Forelimb muscle (tissue), 1 donor: ENCODE results near the gene TGFA. TPM values are rescaled to one million over a fixed set of nuclear protein-coding genes. Genes with fewer than 3 reads are reported as not detected.

Experiments used
- DNase-seq: peaks from one replicate; pipeline ENCODE4 v3.0.0-alpha.2; 2013; ENCODE audit warnings: low read depth
- polyA plus RNA-seq: library from polyadenylated mRNA; unstranded; fragments of 120-200 nt; gene quantifications from one replicate; pipeline ENCODE4 v1.2.1, GENCODE V29; 2013; ENCODE audit not compliant: insufficient read length

The TGFA gene
- polyA plus RNA-seq, 1 donor = 0.85 TPM

GRCh38 chr2:70420143-70420542 is 133.5 kb downstream of the TGFA start:
- DNase-seq = no peak

DNA sequence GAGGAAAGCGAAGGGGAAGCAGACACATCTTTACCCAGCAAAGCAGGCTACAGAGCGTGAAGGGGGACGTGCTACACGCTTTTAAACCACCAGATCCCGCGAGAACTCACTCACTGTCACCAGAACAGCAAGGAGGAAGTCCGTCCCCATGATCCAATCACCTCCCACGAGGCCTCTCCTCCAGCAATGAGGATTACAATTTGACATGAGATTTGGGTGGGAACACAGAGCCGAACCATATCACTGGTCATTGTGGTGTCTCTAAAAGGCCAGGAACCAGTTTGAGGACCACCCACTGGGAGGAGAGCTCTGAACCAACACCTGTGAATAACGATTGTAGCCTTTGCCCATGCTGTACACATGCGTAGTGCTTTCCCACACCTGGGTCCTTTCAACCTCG is 135.1 kb downstream of the TGFA start:
- no peak for DNase-seq

GRCh38 chr2:70417011-70417410 is 136.6 kb downstream of the TGFA start:
- DNase-seq = no peak

- DNase-seq = no peak
Measured at GRCh38 chr2:70412294-70413070, 141.1 kb downstream of the TGFA start.

DNA sequence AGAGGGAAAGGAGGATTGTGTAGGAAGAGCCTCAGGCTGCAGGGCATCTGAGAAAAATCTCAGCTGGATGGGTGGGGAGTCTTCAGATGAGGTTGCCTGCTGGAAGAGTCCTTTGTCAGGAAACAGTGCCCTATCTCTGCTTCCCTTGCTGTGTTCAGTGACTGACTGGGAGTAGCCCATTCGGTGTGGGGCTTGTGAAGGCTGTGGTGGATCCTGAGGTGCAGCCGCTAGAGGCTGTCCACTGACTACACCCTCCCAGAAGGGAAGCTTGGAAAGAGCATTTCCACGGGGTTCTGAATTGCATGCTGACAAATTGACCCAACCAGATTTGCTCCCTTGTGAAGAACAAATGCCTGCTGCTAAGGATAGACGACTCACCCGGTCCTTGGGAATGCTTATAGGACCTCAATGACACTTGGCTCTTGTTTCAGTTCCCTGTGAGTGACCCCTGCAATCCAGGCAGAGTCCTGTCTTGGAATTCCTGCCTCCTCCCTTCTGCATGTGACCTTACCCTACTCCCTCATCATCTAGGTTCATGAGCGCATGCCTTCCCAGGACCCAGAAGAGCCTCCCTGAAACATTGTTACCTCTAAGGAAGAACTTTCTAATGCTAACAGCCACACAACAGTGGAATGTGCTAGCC is 142.0 kb downstream of the TGFA start:
- no peak for DNase-seq

DNA sequence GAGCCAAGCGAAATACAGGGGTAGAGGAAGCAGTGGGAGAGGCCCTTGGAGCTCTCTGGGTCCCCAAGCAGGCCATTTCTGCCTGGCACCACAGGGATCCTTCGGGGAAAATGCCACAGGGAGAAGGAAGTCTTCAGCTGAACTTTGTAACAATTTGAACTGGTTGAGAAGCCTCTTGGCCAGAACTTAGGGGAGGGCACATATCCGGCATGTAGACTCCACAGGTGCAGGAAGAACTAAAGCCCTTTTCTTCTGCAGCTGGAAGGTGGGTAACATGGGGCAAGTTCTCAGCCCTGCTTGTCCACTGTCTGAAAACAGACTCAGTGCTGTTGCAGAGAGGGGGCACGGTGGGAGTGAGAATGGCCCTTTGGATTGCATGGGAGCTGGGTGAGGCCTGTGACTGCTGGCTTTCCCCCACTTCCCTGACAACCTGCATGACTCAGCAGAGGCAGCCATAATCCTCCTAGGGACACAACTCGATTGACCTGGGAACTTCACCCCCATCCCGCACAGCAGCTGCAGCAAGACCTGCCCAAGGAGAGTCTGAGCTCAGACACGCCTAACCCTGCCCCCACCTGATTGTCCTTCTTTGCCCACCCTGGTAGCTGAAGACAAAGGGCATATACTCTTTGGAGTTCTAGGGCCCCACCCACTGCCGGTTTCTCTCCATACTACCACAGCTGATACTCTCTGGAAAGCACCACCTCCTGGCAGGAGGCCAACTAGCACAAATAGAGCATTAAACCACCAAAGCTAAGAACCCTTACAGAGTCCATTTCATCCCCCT is 150.2 kb downstream of the TGFA start:
- DNase-seq = no peak

DNA sequence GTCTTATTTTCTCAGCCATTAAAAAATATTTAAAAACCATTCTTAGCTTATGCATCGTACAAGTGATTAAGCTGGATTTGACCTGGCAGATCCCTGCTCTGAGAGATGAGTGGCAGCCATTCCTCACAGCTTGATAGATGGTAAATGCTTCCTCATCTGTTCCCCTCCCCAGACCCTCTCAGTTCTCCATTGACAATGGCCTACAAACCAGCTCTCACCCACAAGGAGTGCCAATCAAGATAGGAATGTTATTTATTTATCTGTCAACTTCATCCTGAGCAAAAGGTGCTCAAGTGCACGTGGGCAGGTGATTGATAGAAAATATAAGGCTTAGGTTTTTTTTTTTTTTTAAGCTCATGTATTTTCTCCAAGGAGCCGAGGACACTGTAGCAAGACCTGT is 153.1 kb downstream of the TGFA start:
- DNase-seq = no peak

GRCh38 chr2:70399046-70399445 is 154.6 kb downstream of the TGFA start:
- no peak for DNase-seq

Other genes with a start within 250 kb of the TGFA start
- 1.8 TPM for gene ADD2, start 214.4 kb upstream of the TGFA start, polyA plus RNA-seq
- gene FIGLA, start 236.8 kb upstream of the TGFA start, polyA plus RNA-seq = not detected